ENCODE results near the gene TTLL3. TPM values are rescaled to one million over a fixed set of nuclear protein-coding genes. Genes with fewer than 3 reads are reported as not detected.

The TTLL3 gene
- total RNA-seq, 1 experiment from 2014 or later: 10.3 TPM

- ChIA-PET CTCF (no interaction called here), POLR2A (no interaction called here)
- H3K4me3 ChIP-seq (ENCODE audit: low read depth, low read length): no peak overlapping the region
- H3K4me1 ChIP-seq: peaks cover 1% of the 10 kb centered on the region; the same call in 1 of the 2 replicates
- H3K9me3 Mint-ChIP-seq (ENCODE audit: unreplicated experiment): no peaks in the 10 kb centered on the region
- no peaks in the 10 kb centered on the region for H3K4me1 Mint-ChIP-seq (ENCODE audit: low read depth, unreplicated experiment)
- no peak for TF ChIP-seq CTCF (IDR thresholded peaks at IDR 0.05; ENCODE audit: insufficient read depth in 1 of 2, low read depth in 1 of 2, low read length in 1 of 2, severe bottlenecking in 1 of 2, unreplicated experiment in 1 of 2)
- no peaks in the 10 kb centered on the region for H3K27me3 ChIP-seq (replicated peaks; ENCODE audit: control insufficient read depth, insufficient read depth, low read length)
- no peak for DNase-seq
- H3K9me3 ChIP-seq: no peaks in the 10 kb centered on the region
- no peaks in the 10 kb centered on the region for H3K27me3 Mint-ChIP-seq (ENCODE audit: insufficient read depth, unreplicated experiment)
- intact Hi-C loops (cut with micrococcal nuclease; ENCODE audit: unreplicated experiment): no loop called here
- H3K36me3 ChIP-seq (ENCODE audit: control insufficient read depth, insufficient read depth, low read length): peaks cover 4% of the 10 kb centered on the region
- H3K27ac Mint-ChIP-seq (ENCODE audit: unreplicated experiment): no peak overlapping the region
- H3K4me3 Mint-ChIP-seq (ENCODE audit: unreplicated experiment): no peak overlapping the region
- BruUV-seq (replicated peaks): no TSS peak
- H3K36me3 Mint-ChIP-seq (ENCODE audit: insufficient read depth, unreplicated experiment): peaks cover 88% of the 10 kb centered on the region
These were observed 6.6 kb upstream of the TTLL3 start for GRCh38 chr3:9803494-9803893.

GRCh38 chr3:9804996-9805395, 5.1 kb upstream of the TTLL3 start:
- no TSS peak for BruUV-seq (replicated peaks)
- ChIA-PET POLR2A (interaction anchor here (0.6 kb wide), 1 partner anchor 301 kb away, joined by 6 read pairs; no protein-coding TSS in a partner anchor), CTCF (interaction anchor here (0.6 kb wide), 1 partner anchor 22 kb away, joined by 4 read pairs; no protein-coding TSS in a partner anchor)
- Mint-ChIP-seq H3K4me1 (ENCODE audit: low read depth, unreplicated experiment) (peaks cover 6% of the 10 kb centered on the region), H3K9me3 (ENCODE audit: unreplicated experiment) (no peaks in the 10 kb centered on the region), H3K27me3 (ENCODE audit: insufficient read depth, unreplicated experiment) (no peaks in the 10 kb centered on the region), H3K4me3 (ENCODE audit: unreplicated experiment) (no peak overlapping the region), H3K36me3 (ENCODE audit: insufficient read depth, unreplicated experiment) (peaks cover 87% of the 10 kb centered on the region), H3K27ac (ENCODE audit: unreplicated experiment) (no peak overlapping the region)
- H3K27me3 ChIP-seq (replicated peaks; ENCODE audit: control insufficient read depth, insufficient read depth, low read length): no peaks in the 10 kb centered on the region
- no peak overlapping the region for H3K4me3 ChIP-seq (ENCODE audit: low read depth, low read length)
- no peaks in the 10 kb centered on the region for H3K9me3 ChIP-seq
- peaks cover 12% of the 10 kb centered on the region for H3K4me1 ChIP-seq
- TF ChIP-seq CTCF (IDR thresholded peaks at IDR 0.05; ENCODE audit: insufficient read depth in 1 of 2, low read depth in 1 of 2, low read length in 1 of 2, severe bottlenecking in 1 of 2, unreplicated experiment in 1 of 2): no peak
- DNase-seq: no peak
- H3K36me3 ChIP-seq (ENCODE audit: control insufficient read depth, insufficient read depth, low read length): peaks cover 2% of the 10 kb centered on the region
- intact Hi-C loops (cut with micrococcal nuclease; ENCODE audit: unreplicated experiment): no loop called here

- H3K36me3 Mint-ChIP-seq (ENCODE audit: insufficient read depth, unreplicated experiment): peaks cover 86% of the 10 kb centered on the region
These were observed 3.9 kb upstream of the TTLL3 start for GRCh38 chr3:9806137-9806536.

More at GRCh38 chr3:9806137-9806536, 3.9 kb upstream of the TTLL3 start:
- POLR2A ChIA-PET: no interaction called here
- no peaks in the 10 kb centered on the region for H3K9me3 ChIP-seq
- Mint-ChIP-seq H3K9me3 (ENCODE audit: unreplicated experiment) (no peaks in the 10 kb centered on the region), H3K27me3 (ENCODE audit: insufficient read depth, unreplicated experiment) (no peaks in the 10 kb centered on the region), H3K27ac (ENCODE audit: unreplicated experiment) (no peak overlapping the region), H3K4me3 (ENCODE audit: unreplicated experiment) (no peak overlapping the region), H3K4me1 (ENCODE audit: low read depth, unreplicated experiment) (peaks cover 6% of the 10 kb centered on the region)
- BruUV-seq (replicated peaks): no TSS peak
- DNase-seq: no peak
- intact Hi-C loops (cut with micrococcal nuclease; ENCODE audit: unreplicated experiment): no loop called here
- CTCF ChIA-PET: no interaction called here
- no peak overlapping the region for H3K4me3 ChIP-seq (ENCODE audit: low read depth, low read length)
- TF ChIP-seq CTCF (IDR thresholded peaks at IDR 0.05; ENCODE audit: insufficient read depth in 1 of 2, low read depth in 1 of 2, low read length in 1 of 2, severe bottlenecking in 1 of 2, unreplicated experiment in 1 of 2): no peak
- H3K27me3 ChIP-seq (replicated peaks; ENCODE audit: control insufficient read depth, insufficient read depth, low read length): no peaks in the 10 kb centered on the region
- H3K4me1 ChIP-seq: peaks cover 12% of the 10 kb centered on the region
- peaks cover 2% of the 10 kb centered on the region for H3K36me3 ChIP-seq (ENCODE audit: control insufficient read depth, insufficient read depth, low read length)

Data from Caco-2 (cell line).